HepG2 (cell line): ENCODE results near the gene CHST3. TPM values are rescaled to one million over a fixed set of nuclear protein-coding genes. Genes with fewer than 3 reads are reported as not detected.

Experiments used
- CBX2 ChIP-seq, 2 experiments: fragments of 200-600 bp in 1 of 2; sonication (generic); formaldehyde crosslinking in 1 of 2; IDR thresholded peaks; 2 replicates each; pipeline versions ENCODE4 v1.7.0 to v1.8.1; 2018 to 2022; ENCODE audit warnings: low read depth in 2 of 2, low read length in 1 of 2, mild to moderate bottlenecking in 1 of 2, missing genetic modification reagents in 1 of 2
- ERF ChIP-seq: IDR thresholded peaks from 2 replicates; pipeline ENCODE4 v1.6.1; 2018; ENCODE audit warnings: missing biosample characterization, missing genetic modification reagents
- HOXA9 ChIP-seq: sonication (generic); formaldehyde crosslinking; IDR thresholded peaks from 2 replicates; pipeline ENCODE4 v1.8.1; 2022; ENCODE audit warnings: missing genetic modification reagents, mild to moderate bottlenecking, moderate library complexity, borderline replicate concordance
- KDM5A ChIP-seq: fragments of 200-600 bp; sonication (generic); IDR thresholded peaks from 2 replicates; pipeline ENCODE4 v1.7.0; 2018; ENCODE audit warnings: antibody characterized with exemption, mild to moderate bottlenecking, low read length, borderline replicate concordance
- LCORL ChIP-seq, 2 experiments: fragments of 450-650 bp in 1 of 2; sonication (generic) in 1 of 2; formaldehyde crosslinking in 1 of 2; IDR thresholded peaks; 2 replicates each; pipeline versions ENCODE4 v1.5.0 to v1.6.1; 2017 to 2020; ENCODE audit warnings: antibody characterized with exemption in 1 of 2, missing genetic modification reagents in 1 of 2
- MBNL3 ChIP-seq: fragments of 250-450 bp; sonication (Bioruptor Pico); conservative IDR thresholded peaks from 2 replicates; pipeline ENCODE4 v1.8.0; 2022; ENCODE audit warnings: mild to moderate bottlenecking, inconsistent platforms
- PAX8 ChIP-seq: sonication (generic); formaldehyde crosslinking; IDR thresholded peaks from 2 replicates; pipeline ENCODE4 v1.8.0; 2022; ENCODE audit warnings: mild to moderate bottlenecking, missing genetic modification reagents, borderline replicate concordance
- POLR2AphosphoS2 ChIP-seq: IDR thresholded peaks from 2 replicates; pipeline ENCODE4 v1.6.1; 2011; ENCODE audit warnings: low read depth, low read length, improper control_type of control experiment
- RFXAP ChIP-seq: sonication (generic); formaldehyde crosslinking; IDR thresholded peaks from 2 replicates; pipeline ENCODE4 v1.4.0; 2020; ENCODE audit warnings: missing genetic modification reagents, borderline replicate concordance
- SP1 ChIP-seq, 2 experiments: fragments of 450-650 bp in 1 of 2; sonication (generic) in 1 of 2; formaldehyde crosslinking in 1 of 2; IDR thresholded peaks; 2 replicates each; pipeline versions ENCODE4 v1.4.0 to v1.6.1; 2016 to 2020; ENCODE audit warnings: missing genetic modification reagents in 1 of 2
- TEAD3 ChIP-seq: optimal IDR thresholded peaks from 2 replicates; pipeline ENCODE3; 2016; ENCODE audit warnings: borderline replicate concordance
- YEATS2 ChIP-seq: sonication (generic); formaldehyde crosslinking; IDR thresholded peaks from 2 replicates; pipeline ENCODE4 v1.4.0; 2020; ENCODE audit warnings: missing genetic modification reagents, borderline replicate concordance
- ZNF142 ChIP-seq: sonication (generic); formaldehyde crosslinking; IDR thresholded peaks from 2 replicates; pipeline ENCODE4 v1.4.0; 2020; ENCODE audit warnings: missing genetic modification reagents
- ZNF672 ChIP-seq: sonication (generic); formaldehyde crosslinking; IDR thresholded peaks from 2 replicates; pipeline ENCODE4 v1.8.1; 2022; ENCODE audit warnings: missing genetic modification reagents
- polyA plus RNA-seq, 8 experiments: library from polyadenylated mRNA; depleted of rRNA in 3 of 8; stranded (reverse) in 7 of 8; unstranded in 1 of 8; fragments of >200 nt; fragmentation: Illumina TruSeq in 4 of 8; extraction: Trizol in 4 of 8; gene quantifications; 2 replicates each; pipeline versions ENCODE4 v1.2.1 to v1.2.3, GENCODE V29; 2011 to 2016; ENCODE audit warnings: low read depth in 4 of 8, missing spikeins in 1 of 8, mixed read lengths in 1 of 8; ENCODE audit not compliant: insufficient read depth in 1 of 8
- total RNA-seq, 5 experiments: library from RNA; depleted of rRNA; stranded (reverse); fragments of >200 nt; fragmentation: Illumina TruSeq; extraction: Trizol; gene quantifications; 2 replicates each; pipeline ENCODE4 v1.2.3, GENCODE V29; 2016; ENCODE audit warnings: low read depth in 1 of 5
- TF ChIP-seq, protein P1 (sequence below): IDR thresholded peaks from 2 replicates; pipeline ENCODE4 v1.6.1; 2016; ENCODE audit warnings: mild to moderate bottlenecking

Gene CHST3
- total and polyA plus RNA-seq, 2 of the 13 experiments (the other 11 are each of a cell fraction or from before 2014, with no cell fraction given) = 7.2 to 18.7 TPM

DNA sequence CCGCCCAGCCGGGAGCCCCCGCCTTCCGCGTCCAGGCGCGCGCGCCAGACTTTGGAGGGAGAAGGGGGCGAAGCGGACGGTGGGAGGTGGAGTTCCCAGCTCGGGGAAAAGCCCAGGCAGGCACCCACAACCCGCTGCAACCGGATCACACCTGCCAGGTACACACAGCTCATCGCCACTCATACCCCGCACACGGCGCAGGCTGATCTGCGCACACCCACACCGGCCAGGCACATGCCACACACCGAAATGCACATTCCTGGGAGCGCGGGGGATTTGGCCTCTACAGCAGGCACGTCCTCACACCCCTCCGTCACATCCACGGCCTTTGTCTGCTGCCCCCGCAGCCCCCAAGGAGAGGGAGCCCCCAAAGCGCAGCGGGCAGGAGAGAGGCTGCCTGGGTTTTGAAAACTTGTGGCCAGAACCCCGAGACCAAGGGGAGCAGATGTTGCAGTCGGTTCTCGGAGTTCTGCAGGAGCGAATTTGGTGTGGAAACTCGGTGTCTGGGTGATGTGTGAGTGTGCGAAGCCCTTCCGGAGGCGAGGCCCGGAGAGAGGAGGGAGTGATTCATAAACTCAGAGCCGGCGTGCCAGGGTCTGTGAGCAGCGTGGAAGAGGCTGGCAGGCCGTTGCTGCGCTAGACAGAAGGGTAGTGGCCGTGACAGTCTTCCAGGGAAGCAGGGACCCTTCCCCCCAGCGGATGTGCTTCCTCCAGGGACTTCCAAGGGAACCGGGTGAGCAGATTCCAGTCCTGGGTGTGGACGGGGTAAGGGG lies 734 bp downstream of the CHST3 start (continued):
- TF ChIP-seq ZNF142 (CRISPR knock-in tag) = peak; percentile 34; the same call in 1 of the 2 replicates
- 0 out of 2 replicates have a peak, but pooled peaks have one; percentile 15 for TF ChIP-seq YEATS2 (CRISPR knock-in tag)
- TF ChIP-seq SP1 (IDR thresholded peaks at IDR 0.05) = no peak
- 0 out of 2 replicates have a peak, but pooled peaks have one; percentile 8 for TF ChIP-seq SP1 (CRISPR knock-in tag; IDR thresholded peaks at IDR 0.05)
- TF ChIP-seq ERF (CRISPR knock-in tag) = no peak
- no peak for TF ChIP-seq KDM5A
- peak; percentile 81 for TF ChIP-seq TEAD3 (CRISPR knock-in tag)
- no peak for TF ChIP-seq MBNL3 (CRISPR knock-in tag)
- no peak for TF ChIP-seq HOXA9 (CRISPR knock-in tag)
- TF ChIP-seq, protein P1, sequence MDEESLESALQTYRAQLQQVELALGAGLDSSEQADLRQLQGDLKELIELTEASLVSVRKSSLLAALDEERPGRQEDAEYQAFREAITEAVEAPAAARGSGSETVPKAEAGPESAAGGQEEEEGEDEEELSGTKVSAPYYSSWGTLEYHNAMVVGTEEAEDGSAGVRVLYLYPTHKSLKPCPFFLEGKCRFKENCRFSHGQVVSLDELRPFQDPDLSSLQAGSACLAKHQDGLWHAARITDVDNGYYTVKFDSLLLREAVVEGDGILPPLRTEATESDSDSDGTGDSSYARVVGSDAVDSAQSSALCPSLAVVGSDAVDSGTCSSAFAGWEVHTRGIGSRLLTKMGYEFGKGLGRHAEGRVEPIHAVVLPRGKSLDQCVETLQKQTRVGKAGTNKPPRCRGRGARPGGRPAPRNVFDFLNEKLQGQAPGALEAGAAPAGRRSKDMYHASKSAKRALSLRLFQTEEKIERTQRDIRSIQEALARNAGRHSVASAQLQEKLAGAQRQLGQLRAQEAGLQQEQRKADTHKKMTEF (CRISPR knock-in tag) = no peak; the same call in 1 of the 2 replicates
- no peak for TF ChIP-seq POLR2AphosphoS2
- TF ChIP-seq RFXAP (CRISPR knock-in tag) = no peak
- no peak for TF ChIP-seq LCORL (IDR thresholded peaks at IDR 0.05)
- peak; percentile 69; the same call in 1 of the 2 replicates for TF ChIP-seq LCORL (CRISPR knock-in tag; IDR thresholded peaks at IDR 0.05)
- TF ChIP-seq ZNF672 (CRISPR knock-in tag) = no peak
- TF ChIP-seq CBX2 (IDR thresholded peaks at IDR 0.05; ENCODE audit: low read depth, low read length) = no peak
- TF ChIP-seq CBX2 (CRISPR knock-in tag; IDR thresholded peaks at IDR 0.05; ENCODE audit: low read depth) = no peak
- no peak for TF ChIP-seq PAX8 (CRISPR knock-in tag)
- TF ChIP-seq, all 625 proteins: peak for 104
